Neural crest cell (in vitro differentiated cells): ENCODE data around the gene SERPINA12. TPM values are rescaled to one million over a fixed set of nuclear protein-coding genes. Genes with fewer than 3 reads are reported as not detected.

ENCODE experiments used
- DNase-seq: peaks from one replicate; pipeline ENCODE4 v3.0.0; 2021; ENCODE audit warnings: low read depth, mixed read lengths, low spot score
- H3K27ac Mint-ChIP-seq: one replicate; pipeline ENCODE4 v1.8.0; 2021; ENCODE audit warnings: mild to moderate bottlenecking, mixed read lengths; ENCODE audit not compliant: unreplicated experiment
- H3K27me3 Mint-ChIP-seq: 2 replicates; pipeline ENCODE4 v1.8.0; 2021; ENCODE audit warnings: low read depth, mild to moderate bottlenecking, mixed read lengths
- H3K36me3 Mint-ChIP-seq: 2 replicates; pipeline ENCODE4 v1.8.0; 2021; ENCODE audit warnings: low read depth, mild to moderate bottlenecking, mixed read lengths
- H3K4me1 Mint-ChIP-seq: 2 replicates; pipeline ENCODE4 v1.8.0; 2021; ENCODE audit warnings: mixed read lengths
- H3K4me3 Mint-ChIP-seq: one replicate; pipeline ENCODE4 v1.8.0; 2021; ENCODE audit warnings: mild to moderate bottlenecking, mixed read lengths
- H3K9me3 Mint-ChIP-seq: 2 replicates; pipeline ENCODE4 v1.8.0; 2021; ENCODE audit warnings: mixed read lengths
- total RNA-seq: library from RNA; stranded (reverse); gene quantifications from 2 replicates; pipeline ENCODE4 v1.2.1, GENCODE V29; 2021
- TF ChIP-seq, protein P1 (sequence below): fragments of 200-600 bp; sonication (generic); conservative IDR thresholded peaks from 2 replicates; pipeline ENCODE4 v1.5.0; 2021; ENCODE audit warnings: antibody characterized with exemption, mild to moderate bottlenecking

The SERPINA12 gene
- total RNA-seq, 1 donor from 2014 or later = not detected

DNA sequence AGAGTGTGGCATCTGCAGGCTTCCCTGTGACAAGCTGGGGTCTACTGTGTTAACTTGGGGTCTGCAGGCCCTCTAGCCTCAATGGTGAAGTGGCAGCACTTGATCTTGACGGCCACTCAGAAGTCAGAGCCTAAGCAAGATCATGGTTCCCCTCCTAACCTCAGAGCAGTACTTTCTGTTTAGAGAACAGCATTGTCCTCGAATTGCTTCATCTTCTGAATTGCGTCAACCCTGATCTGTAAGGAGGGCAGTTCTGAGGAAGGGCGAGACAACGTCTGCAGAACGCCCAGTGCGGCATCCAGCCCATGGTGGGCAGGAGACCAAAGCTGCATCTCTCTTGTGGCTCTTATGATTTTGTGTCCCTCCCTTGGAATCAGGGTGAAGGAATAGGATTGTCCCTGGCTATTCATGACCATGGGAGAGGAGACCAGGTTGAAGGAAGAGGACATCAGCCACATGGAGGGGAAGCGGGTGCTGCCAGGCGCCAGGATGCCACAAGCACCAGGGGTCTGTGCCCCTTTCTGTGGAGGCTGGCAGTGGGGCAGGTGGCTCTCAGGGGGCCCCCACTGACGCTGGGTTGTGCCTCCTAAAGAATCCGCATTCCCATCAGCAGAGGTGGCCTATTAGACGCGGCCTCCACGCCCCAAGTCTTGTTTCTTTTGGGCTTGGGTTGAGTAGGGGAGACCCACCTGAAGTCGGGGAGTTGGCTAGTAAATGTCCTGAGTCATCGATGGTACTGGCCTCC, 35.4 kb downstream of the SERPINA12 start:
- H3K27ac Mint-ChIP-seq = no peak overlapping the region
- H3K9me3 Mint-ChIP-seq = peaks cover 9% of the 10 kb centered on the region
- H3K36me3 Mint-ChIP-seq = no peaks in the 10 kb centered on the region
- H3K4me1 Mint-ChIP-seq = no peaks in the 10 kb centered on the region
- H3K27me3 Mint-ChIP-seq = peaks cover 13% of the 10 kb centered on the region
- TF ChIP-seq, protein P1, sequence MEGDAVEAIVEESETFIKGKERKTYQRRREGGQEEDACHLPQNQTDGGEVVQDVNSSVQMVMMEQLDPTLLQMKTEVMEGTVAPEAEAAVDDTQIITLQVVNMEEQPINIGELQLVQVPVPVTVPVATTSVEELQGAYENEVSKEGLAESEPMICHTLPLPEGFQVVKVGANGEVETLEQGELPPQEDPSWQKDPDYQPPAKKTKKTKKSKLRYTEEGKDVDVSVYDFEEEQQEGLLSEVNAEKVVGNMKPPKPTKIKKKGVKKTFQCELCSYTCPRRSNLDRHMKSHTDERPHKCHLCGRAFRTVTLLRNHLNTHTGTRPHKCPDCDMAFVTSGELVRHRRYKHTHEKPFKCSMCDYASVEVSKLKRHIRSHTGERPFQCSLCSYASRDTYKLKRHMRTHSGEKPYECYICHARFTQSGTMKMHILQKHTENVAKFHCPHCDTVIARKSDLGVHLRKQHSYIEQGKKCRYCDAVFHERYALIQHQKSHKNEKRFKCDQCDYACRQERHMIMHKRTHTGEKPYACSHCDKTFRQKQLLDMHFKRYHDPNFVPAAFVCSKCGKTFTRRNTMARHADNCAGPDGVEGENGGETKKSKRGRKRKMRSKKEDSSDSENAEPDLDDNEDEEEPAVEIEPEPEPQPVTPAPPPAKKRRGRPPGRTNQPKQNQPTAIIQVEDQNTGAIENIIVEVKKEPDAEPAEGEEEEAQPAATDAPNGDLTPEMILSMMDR = no peak
- H3K4me3 Mint-ChIP-seq = no peak overlapping the region
- no peak for DNase-seq

DNA sequence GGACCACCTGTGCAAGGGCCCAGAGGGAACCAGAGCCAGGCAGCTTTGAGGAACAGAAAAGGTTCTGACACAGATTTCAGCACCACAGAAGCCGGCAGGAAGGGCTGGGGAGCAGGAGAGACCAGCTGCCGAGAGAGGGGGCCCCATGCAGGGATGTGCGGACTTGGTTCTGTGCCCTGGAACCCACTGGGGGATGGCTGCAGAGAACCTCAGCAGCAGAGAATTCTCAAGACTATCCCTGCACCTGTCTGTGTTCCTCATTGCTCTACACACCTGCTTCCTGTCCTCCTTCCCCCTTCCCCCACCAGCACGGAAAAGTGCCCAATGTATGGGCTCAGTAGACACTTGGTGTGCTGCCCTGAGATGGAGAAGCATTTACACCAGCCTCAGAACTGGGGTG, 36.4 kb downstream of the SERPINA12 start:
- Mint-ChIP-seq H3K27me3 (peaks cover 18% of the 10 kb centered on the region), H3K27ac (no peak overlapping the region), H3K36me3 (peaks cover 2% of the 10 kb centered on the region), H3K4me3 (no peak overlapping the region), H3K4me1 (no peaks in the 10 kb centered on the region), H3K9me3 (peaks cover 8% of the 10 kb centered on the region)
- TF ChIP-seq, protein P1 = no peak
- no peak for DNase-seq

DNA sequence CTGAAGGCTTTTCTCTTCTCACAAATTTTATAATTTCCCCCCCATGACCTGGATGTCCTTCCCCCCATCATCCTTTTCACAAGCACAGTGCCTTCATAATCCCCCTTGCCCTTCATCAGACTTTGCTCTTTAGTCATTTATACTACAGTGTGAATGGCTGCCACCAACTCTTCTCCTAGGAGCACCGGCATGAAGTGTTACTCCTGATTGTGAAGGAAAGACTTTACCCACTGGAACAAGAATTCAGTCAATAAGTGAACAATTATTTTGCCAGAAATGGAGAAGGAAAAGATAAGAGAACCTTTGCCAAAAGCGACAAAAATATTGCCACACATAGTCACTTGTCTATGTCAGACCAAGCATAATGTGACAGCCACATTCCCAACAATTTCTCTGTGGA, 38.2 kb downstream of the SERPINA12 start:
- no peak for DNase-seq
- Mint-ChIP-seq H3K9me3 (peaks cover 8% of the 10 kb centered on the region), H3K4me3 (no peak overlapping the region), H3K27me3 (peaks cover 30% of the 10 kb centered on the region), H3K36me3 (peaks cover 6% of the 10 kb centered on the region), H3K27ac (no peak overlapping the region), H3K4me1 (peaks cover 4% of the 10 kb centered on the region)
- TF ChIP-seq, protein P1 = no peak

DNA sequence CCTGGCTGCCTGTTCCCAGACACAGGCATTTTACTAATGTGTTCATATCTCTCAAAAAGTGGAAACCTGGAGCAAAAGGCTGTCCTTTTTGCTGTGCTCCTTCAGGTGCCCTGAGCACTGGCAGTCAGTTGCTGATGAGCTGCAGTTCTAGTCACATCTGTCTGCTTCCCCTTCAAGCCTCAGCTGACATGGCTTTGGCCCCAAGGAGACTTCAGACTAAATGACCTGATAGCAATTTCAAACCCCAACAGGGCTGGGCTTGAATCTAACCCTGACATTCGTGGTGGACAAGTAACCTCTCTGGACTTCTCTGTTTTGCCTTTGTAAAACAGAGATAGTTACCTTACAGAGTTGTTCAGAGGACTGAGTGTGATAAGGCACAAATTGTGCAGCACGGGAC, 39.0 kb downstream of the SERPINA12 start:
- Mint-ChIP-seq H3K27ac (no peak overlapping the region), H3K36me3 (peaks cover 6% of the 10 kb centered on the region), H3K4me1 (peaks cover 4% of the 10 kb centered on the region), H3K4me3 (no peak overlapping the region), H3K9me3 (peaks cover 8% of the 10 kb centered on the region), H3K27me3 (peaks cover 34% of the 10 kb centered on the region)
- DNase-seq = no peak
- TF ChIP-seq, protein P1 = no peak

DNA sequence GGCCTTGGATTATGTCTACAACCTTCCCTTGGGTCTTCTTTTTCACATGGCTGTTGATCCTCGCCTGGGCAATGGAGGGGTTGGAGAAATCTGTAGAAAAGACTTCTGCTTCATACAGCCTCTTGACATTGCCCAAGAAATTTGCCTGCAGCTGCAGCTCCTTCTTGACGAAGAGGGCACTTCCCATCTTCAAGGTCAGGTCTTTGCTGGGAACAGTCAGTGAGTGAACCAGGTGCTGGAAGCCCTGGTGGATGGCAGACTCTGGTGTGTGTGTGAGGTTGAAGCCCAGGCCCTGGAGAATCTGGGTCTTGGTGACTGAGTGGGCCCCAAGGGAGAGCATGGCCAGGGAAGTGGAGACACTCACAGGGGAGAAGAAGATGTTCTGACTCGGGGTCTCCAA, 40.0 kb downstream of the SERPINA12 start:
- Mint-ChIP-seq H3K36me3 (peaks cover 6% of the 10 kb centered on the region), H3K4me1 (peaks cover 4% of the 10 kb centered on the region), H3K27ac (no peak overlapping the region), H3K9me3 (peaks cover 8% of the 10 kb centered on the region), H3K4me3 (no peak overlapping the region), H3K27me3 (peaks cover 34% of the 10 kb centered on the region)
- no peak for DNase-seq
- TF ChIP-seq, protein P1 = no peak
